GM12878 (cell line): Measurements from ENCODE around the gene BLOC1S3. TPM values are rescaled to one million over a fixed set of nuclear protein-coding genes. Genes with fewer than 3 reads are reported as not detected.

Source experiments
- FOXK2 ChIP-seq: fragments of 450-650 bp; IDR thresholded peaks from 2 replicates; pipeline ENCODE4 v1.6.1; 2017; ENCODE audit warnings: mild to moderate bottlenecking, moderate library complexity
- GABPA ChIP-seq: IDR thresholded peaks from 2 replicates; pipeline ENCODE4 v1.6.1; 2014; ENCODE audit warnings: antibody characterized with exemption, low read depth, mild to moderate bottlenecking, inconsistent platforms
- IKZF1 ChIP-seq: fragments of 450-650 bp; conservative IDR thresholded peaks from 2 replicates; pipeline ENCODE4 v1.6.1; 2017; ENCODE audit warnings: antibody characterized with exemption, mild to moderate bottlenecking
- MEF2A ChIP-seq: IDR thresholded peaks from 2 replicates; pipeline ENCODE4 v1.6.1; 2011; ENCODE audit warnings: low read depth, mild to moderate bottlenecking, low read length, moderate library complexity; ENCODE audit not compliant: insufficient read depth
- MYC ChIP-seq: IDR thresholded peaks from 2 replicates; pipeline ENCODE4 v1.6.1; 2011; ENCODE audit warnings: mild to moderate bottlenecking, low read length, moderate library complexity, inconsistent platforms; ENCODE audit not compliant: insufficient read depth, insufficient replicate concordance, insufficient read length, severe bottlenecking
- SIX5 ChIP-seq: IDR thresholded peaks from 2 replicates; pipeline ENCODE4 v1.6.1; 2011; ENCODE audit warnings: mild to moderate bottlenecking, low read depth, low read length, moderate library complexity; ENCODE audit not compliant: severe bottlenecking
- SUZ12 ChIP-seq: fragments of 200-600 bp; sonication (generic); IDR thresholded peaks from one replicate; pipeline ENCODE4 v1.6.1; 2018; ENCODE audit warnings: antibody characterized with exemption, mild to moderate bottlenecking; ENCODE audit not compliant: unreplicated experiment
- TARDBP ChIP-seq: IDR thresholded peaks from 2 replicates; pipeline ENCODE4 v1.6.1; 2016; ENCODE audit warnings: borderline replicate concordance
- polyA plus RNA-seq, 11 experiments: library from polyadenylated mRNA; depleted of rRNA in 4 of 11; unstranded in 6 of 11; stranded (reverse) in 5 of 11; fragments of >200 nt; fragmentation: Nextera tagmentation in 4 of 11; fragmentation: Illumina TruSeq in 1 of 11; extraction: Ambion mirVana in 4 of 11; extraction: Trizol in 1 of 11; gene quantifications; 1 replicate in 1 of 11; 2 replicates in 10 of 11; pipeline versions ENCODE4 v1.2.1 to v1.2.3, GENCODE V29; 2011 to 2016; ENCODE audit warnings: inconsistent platforms in 2 of 11, missing spikeins in 2 of 11, low read depth in 1 of 11
- total RNA-seq, 4 experiments: library from RNA; depleted of rRNA in 3 of 4; stranded (reverse); fragments of >200 nt in 3 of 4; fragmentation: Illumina TruSeq in 1 of 4; extraction: Trizol in 1 of 4; gene quantifications; 2 replicates each; pipeline versions ENCODE4 v1.2.1 to v1.2.3, GENCODE V29; 2013 to 2021
- TF ChIP-seq, protein P1 (sequence below): fragments of 450-650 bp; IDR thresholded peaks from 2 replicates; pipeline ENCODE4 v1.6.1; 2017; ENCODE audit warnings: mild to moderate bottlenecking, moderate library complexity
- TF ChIP-seq, protein P2 (sequence below): fragments of 450-650 bp; IDR thresholded peaks from 2 replicates; pipeline ENCODE4 v1.6.1; 2014; ENCODE audit warnings: mild to moderate bottlenecking
- TF ChIP-seq, protein P3 (sequence below): IDR thresholded peaks from 2 replicates; pipeline ENCODE4 v1.6.1; 2012; ENCODE audit warnings: improper control_type of control experiment, low read depth, low read length; ENCODE audit not compliant: insufficient replicate concordance
- TF ChIP-seq, protein P4 (sequence below): IDR thresholded peaks from 2 replicates; pipeline ENCODE4 v1.6.1; 2012; ENCODE audit warnings: low read depth, low read length, improper control_type of control experiment

Gene BLOC1S3
- total and polyA plus RNA-seq, 10 of the 15 experiments (the other 5 are each of a cell fraction or from before 2014, with no cell fraction given), result 3.6 to 18.3 (median 10.4) TPM

DNA sequence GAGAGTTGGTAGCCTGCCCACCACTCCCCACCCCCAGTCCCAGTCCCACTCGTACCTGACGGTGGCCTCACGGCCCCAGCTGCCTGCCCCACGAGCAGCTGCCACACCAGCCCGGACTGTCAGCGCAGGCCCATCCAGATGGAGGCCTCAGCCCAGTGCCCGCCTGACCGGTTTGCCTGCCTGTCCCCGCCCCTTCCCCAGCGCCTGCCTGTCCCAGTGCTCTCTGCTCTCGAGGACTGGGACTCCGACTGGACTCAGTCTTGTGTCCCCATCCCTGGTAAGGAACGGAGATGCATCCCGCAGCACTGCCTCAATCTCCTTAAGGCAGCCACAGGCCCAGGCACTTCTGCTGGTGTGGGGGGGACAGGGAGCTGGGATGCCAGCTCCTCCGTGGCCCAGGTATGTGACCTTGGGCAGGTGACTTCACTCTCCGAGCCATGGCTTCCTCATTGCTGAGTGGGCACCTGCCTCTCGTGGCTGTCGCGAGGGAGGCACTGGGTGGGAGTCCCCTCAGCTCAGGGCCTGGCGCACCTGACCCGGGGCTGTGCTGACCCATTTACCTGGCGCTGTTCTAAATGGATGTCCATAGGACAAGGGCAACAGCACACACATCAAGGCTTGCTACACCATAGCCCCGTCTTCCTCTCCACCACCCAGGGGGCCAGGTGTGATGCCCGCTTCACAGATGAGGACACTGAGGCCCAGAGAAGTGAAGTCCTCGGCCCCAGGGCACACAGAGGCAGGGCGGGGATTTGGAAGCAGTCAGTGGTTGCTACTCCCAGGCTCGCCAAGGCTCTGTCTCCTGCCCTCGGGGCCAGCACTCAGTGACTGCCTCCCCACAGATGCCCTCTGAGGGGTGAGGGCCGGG is 17.5 kb upstream of the BLOC1S3 start, which contains the start of gene NKPD1 (continued):
- TF ChIP-seq, protein P1, sequence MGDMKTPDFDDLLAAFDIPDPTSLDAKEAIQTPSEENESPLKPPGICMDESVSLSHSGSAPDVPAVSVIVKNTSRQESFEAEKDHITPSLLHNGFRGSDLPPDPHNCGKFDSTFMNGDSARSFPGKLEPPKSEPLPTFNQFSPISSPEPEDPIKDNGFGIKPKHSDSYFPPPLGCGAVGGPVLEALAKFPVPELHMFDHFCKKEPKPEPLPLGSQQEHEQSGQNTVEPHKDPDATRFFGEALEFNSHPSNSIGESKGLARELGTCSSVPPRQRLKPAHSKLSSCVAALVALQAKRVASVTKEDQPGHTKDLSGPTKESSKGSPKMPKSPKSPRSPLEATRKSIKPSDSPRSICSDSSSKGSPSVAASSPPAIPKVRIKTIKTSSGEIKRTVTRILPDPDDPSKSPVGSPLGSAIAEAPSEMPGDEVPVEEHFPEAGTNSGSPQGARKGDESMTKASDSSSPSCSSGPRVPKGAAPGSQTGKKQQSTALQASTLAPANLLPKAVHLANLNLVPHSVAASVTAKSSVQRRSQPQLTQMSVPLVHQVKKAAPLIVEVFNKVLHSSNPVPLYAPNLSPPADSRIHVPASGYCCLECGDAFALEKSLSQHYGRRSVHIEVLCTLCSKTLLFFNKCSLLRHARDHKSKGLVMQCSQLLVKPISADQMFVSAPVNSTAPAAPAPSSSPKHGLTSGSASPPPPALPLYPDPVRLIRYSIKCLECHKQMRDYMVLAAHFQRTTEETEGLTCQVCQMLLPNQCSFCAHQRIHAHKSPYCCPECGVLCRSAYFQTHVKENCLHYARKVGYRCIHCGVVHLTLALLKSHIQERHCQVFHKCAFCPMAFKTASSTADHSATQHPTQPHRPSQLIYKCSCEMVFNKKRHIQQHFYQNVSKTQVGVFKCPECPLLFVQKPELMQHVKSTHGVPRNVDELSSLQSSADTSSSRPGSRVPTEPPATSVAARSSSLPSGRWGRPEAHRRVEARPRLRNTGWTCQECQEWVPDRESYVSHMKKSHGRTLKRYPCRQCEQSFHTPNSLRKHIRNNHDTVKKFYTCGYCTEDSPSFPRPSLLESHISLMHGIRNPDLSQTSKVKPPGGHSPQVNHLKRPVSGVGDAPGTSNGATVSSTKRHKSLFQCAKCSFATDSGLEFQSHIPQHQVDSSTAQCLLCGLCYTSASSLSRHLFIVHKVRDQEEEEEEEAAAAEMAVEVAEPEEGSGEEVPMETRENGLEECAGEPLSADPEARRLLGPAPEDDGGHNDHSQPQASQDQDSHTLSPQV, result no peak
- TF ChIP-seq TARDBP, result no peak
- TF ChIP-seq, protein P2, sequence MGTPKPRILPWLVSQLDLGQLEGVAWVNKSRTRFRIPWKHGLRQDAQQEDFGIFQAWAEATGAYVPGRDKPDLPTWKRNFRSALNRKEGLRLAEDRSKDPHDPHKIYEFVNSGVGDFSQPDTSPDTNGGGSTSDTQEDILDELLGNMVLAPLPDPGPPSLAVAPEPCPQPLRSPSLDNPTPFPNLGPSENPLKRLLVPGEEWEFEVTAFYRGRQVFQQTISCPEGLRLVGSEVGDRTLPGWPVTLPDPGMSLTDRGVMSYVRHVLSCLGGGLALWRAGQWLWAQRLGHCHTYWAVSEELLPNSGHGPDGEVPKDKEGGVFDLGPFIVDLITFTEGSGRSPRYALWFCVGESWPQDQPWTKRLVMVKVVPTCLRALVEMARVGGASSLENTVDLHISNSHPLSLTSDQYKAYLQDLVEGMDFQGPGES, result no peak
- TF ChIP-seq GABPA, result no peak
- TF ChIP-seq, protein P3, sequence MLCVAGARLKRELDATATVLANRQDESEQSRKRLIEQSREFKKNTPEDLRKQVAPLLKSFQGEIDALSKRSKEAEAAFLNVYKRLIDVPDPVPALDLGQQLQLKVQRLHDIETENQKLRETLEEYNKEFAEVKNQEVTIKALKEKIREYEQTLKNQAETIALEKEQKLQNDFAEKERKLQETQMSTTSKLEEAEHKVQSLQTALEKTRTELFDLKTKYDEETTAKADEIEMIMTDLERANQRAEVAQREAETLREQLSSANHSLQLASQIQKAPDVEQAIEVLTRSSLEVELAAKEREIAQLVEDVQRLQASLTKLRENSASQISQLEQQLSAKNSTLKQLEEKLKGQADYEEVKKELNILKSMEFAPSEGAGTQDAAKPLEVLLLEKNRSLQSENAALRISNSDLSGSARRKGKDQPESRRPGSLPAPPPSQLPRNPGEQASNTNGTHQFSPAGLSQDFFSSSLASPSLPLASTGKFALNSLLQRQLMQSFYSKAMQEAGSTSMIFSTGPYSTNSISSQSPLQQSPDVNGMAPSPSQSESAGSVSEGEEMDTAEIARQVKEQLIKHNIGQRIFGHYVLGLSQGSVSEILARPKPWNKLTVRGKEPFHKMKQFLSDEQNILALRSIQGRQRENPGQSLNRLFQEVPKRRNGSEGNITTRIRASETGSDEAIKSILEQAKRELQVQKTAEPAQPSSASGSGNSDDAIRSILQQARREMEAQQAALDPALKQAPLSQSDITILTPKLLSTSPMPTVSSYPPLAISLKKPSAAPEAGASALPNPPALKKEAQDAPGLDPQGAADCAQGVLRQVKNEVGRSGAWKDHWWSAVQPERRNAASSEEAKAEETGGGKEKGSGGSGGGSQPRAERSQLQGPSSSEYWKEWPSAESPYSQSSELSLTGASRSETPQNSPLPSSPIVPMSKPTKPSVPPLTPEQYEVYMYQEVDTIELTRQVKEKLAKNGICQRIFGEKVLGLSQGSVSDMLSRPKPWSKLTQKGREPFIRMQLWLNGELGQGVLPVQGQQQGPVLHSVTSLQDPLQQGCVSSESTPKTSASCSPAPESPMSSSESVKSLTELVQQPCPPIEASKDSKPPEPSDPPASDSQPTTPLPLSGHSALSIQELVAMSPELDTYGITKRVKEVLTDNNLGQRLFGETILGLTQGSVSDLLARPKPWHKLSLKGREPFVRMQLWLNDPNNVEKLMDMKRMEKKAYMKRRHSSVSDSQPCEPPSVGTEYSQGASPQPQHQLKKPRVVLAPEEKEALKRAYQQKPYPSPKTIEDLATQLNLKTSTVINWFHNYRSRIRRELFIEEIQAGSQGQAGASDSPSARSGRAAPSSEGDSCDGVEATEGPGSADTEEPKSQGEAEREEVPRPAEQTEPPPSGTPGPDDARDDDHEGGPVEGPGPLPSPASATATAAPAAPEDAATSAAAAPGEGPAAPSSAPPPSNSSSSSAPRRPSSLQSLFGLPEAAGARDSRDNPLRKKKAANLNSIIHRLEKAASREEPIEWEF, result no peak
- TF ChIP-seq, protein P4, sequence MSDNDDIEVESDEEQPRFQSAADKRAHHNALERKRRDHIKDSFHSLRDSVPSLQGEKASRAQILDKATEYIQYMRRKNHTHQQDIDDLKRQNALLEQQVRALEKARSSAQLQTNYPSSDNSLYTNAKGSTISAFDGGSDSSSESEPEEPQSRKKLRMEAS, result no peak
- TF ChIP-seq MEF2A, result no peak
- TF ChIP-seq SIX5, result no peak
- no peak for TF ChIP-seq FOXK2
- TF ChIP-seq MYC, result no peak
- no peak for TF ChIP-seq SUZ12
- TF ChIP-seq IKZF1, result no peak
